HEK293 (cell line): ENCODE measurements around the gene OR10P1.

ENCODE experiments used
- MYNN ChIP-seq: fragments of 450-650 bp; formaldehyde crosslinking; IDR thresholded peaks from 2 replicates; pipeline ENCODE4 v1.5.1; 2016; ENCODE audit warnings: missing biosample characterization, missing genetic modification characterization, borderline replicate concordance
- YY1 ChIP-seq: fragments of 450-650 bp; formaldehyde crosslinking; IDR thresholded peaks from 2 replicates; pipeline ENCODE4 v1.5.1; 2018; ENCODE audit warnings: missing biosample characterization, missing genetic modification characterization
- ZBTB20 ChIP-seq: fragments of 450-650 bp; formaldehyde crosslinking; IDR thresholded peaks from 2 replicates; pipeline ENCODE4 v1.5.1; 2016; ENCODE audit warnings: missing biosample characterization, missing genetic modification characterization
- ZNF214 ChIP-seq: fragments of 450-650 bp; formaldehyde crosslinking; IDR thresholded peaks from 2 replicates; pipeline ENCODE4 v1.5.1; 2017; ENCODE audit warnings: missing biosample characterization, mild to moderate bottlenecking, missing genetic modification characterization, borderline replicate concordance
- ZNF366 ChIP-seq: fragments of 450-650 bp; formaldehyde crosslinking; conservative IDR thresholded peaks from 2 replicates; pipeline ENCODE4 v1.5.1; 2016; ENCODE audit warnings: missing biosample characterization, missing genetic modification characterization
- ZNF521 ChIP-seq: fragments of 450-650 bp; formaldehyde crosslinking; IDR thresholded peaks from 2 replicates; pipeline ENCODE4 v1.5.1; 2017; ENCODE audit warnings: missing biosample characterization, mild to moderate bottlenecking, missing genetic modification characterization
- ZNF571 ChIP-seq: fragments of 450-650 bp; formaldehyde crosslinking; IDR thresholded peaks from 2 replicates; pipeline ENCODE4 v1.5.0; 2017; ENCODE audit warnings: missing biosample characterization, missing genetic modification characterization
- ZNF600 ChIP-seq: fragments of 450-650 bp; formaldehyde crosslinking; IDR thresholded peaks from 2 replicates; pipeline ENCODE4 v1.5.1; 2016; ENCODE audit warnings: missing biosample characterization, missing genetic modification characterization
- TF ChIP-seq, protein P1 (sequence below): fragments of 450-650 bp; formaldehyde crosslinking; IDR thresholded peaks from 2 replicates; pipeline ENCODE4 v1.5.1; 2016; ENCODE audit warnings: missing biosample characterization, missing genetic modification characterization
- TF ChIP-seq, protein P2 (sequence below): fragments of 450-650 bp; formaldehyde crosslinking; conservative IDR thresholded peaks from 2 replicates; pipeline ENCODE4 v1.5.1; 2016; ENCODE audit warnings: low read depth, missing biosample characterization, missing genetic modification characterization

DNA sequence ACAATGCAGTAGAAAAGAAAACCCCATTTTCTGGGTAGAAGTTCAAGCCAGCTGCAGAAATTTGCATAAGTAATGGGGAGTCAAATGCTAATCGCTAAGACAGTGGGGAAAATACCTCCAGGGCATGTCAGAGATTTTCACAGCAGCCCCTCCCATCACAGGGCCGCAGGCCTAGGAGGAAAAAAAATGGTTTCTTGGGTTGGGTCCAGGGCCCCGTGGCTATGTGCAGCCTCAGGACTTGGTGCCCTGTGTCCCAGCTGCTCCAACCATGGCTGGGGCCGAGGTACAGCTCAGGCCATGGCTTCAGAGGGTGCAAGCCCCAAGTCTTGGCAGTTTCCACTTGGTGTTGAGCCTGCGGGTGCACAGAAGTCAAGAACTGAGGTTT lies 14.6 kb downstream of the OR10P1 start:
- TF ChIP-seq ZNF571 (tag by site-specific recombination) (no peak), YY1 (tag by site-specific recombination) (no peak), ZNF366 (tag by site-specific recombination) (no peak), ZNF214 (tag by site-specific recombination) (no peak), ZNF521 (tag by site-specific recombination) (no peak), MYNN (tag by site-specific recombination) (no peak), ZBTB20 (tag by site-specific recombination) (no peak), ZNF600 (no peak)
- TF ChIP-seq, protein P1, sequence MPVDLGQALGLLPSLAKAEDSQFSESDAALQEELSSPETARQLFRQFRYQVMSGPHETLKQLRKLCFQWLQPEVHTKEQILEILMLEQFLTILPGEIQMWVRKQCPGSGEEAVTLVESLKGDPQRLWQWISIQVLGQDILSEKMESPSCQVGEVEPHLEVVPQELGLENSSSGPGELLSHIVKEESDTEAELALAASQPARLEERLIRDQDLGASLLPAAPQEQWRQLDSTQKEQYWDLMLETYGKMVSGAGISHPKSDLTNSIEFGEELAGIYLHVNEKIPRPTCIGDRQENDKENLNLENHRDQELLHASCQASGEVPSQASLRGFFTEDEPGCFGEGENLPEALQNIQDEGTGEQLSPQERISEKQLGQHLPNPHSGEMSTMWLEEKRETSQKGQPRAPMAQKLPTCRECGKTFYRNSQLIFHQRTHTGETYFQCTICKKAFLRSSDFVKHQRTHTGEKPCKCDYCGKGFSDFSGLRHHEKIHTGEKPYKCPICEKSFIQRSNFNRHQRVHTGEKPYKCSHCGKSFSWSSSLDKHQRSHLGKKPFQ, result no peak
- TF ChIP-seq, protein P2, sequence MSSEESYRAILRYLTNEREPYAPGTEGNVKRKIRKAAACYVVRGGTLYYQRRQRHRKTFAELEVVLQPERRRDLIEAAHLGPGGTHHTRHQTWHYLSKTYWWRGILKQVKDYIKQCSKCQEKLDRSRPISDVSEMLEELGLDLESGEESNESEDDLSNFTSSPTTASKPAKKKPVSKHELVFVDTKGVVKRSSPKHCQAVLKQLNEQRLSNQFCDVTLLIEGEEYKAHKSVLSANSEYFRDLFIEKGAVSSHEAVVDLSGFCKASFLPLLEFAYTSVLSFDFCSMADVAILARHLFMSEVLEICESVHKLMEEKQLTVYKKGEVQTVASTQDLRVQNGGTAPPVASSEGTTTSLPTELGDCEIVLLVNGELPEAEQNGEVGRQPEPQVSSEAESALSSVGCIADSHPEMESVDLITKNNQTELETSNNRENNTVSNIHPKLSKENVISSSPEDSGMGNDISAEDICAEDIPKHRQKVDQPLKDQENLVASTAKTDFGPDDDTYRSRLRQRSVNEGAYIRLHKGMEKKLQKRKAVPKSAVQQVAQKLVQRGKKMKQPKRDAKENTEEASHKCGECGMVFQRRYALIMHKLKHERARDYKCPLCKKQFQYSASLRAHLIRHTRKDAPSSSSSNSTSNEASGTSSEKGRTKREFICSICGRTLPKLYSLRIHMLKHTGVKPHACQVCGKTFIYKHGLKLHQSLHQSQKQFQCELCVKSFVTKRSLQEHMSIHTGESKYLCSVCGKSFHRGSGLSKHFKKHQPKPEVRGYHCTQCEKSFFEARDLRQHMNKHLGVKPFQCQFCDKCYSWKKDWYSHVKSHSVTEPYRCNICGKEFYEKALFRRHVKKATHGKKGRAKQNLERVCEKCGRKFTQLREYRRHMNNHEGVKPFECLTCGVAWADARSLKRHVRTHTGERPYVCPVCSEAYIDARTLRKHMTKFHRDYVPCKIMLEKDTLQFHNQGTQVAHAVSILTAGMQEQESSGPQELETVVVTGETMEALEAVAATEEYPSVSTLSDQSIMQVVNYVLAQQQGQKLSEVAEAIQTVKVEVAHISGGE, result no peak
